Limb (tissue), 2 donors: ENCODE results near the gene PRRT1.
"Not testable (repeated sequence)": the region's sequence is repeated elsewhere in the genome, so short reads cannot be mapped to it uniquely, and the experiment has no call there.

ENCODE experiments used
- DNase-seq, 2 donors: peaks; one replicate each; pipeline ENCODE4 v3.0.0-alpha.2; 2016; ENCODE audit errors: extremely low spot score in 2 of 2

Gene PRRT1

DNA sequence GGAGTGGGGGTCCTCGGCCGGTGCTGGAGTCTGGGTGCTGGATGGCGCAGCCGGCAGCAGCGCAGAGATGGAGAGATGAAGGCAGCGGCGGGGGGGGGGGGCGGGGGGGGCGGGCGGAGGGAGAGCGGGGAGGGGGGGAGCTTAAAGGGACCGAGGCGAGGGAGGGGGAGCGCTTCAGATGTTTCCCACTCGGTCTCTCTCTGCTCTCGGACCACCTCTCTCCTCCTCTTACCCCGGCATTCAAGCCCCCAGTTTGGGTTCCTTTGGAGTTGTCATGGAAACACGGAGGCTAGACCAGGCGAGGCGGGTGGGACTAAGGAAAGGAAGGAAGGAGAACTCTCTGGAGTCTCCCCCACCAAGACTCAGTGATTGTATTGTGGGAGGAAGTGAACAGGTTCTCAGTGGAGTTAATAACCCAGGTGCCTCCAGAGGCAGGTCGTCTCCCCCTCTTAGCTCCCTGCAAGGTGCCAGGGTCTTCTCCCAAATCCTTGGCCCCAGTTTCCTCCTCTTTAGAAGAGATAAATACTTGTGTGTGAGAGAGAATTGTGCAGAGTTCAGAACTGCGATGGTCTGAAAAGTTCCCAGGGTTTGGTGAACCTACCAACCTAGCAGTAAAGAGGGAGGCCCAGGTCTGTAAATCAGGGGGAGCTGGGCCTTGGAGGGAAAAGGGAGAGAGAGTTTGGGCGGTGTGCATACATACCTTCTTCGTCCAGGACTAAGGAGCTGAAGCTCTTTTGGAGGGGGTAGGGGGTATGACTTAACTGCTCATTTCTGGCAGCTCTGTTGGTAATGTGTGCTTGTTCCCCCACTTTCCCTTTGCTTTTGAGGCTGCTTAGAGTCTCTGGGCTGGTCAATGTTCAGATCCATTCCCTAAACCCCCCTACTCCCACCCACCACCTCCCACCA is at the start of gene PRRT1:
TSS of gene PRRT1 (minus strand) at position 77 of the 906 bp plus-strand sequence. CDS start 112 bp downstream, outside the sequence.
- DNase-seq: peak in 1 of 2 donors; percentile 49

DNA sequence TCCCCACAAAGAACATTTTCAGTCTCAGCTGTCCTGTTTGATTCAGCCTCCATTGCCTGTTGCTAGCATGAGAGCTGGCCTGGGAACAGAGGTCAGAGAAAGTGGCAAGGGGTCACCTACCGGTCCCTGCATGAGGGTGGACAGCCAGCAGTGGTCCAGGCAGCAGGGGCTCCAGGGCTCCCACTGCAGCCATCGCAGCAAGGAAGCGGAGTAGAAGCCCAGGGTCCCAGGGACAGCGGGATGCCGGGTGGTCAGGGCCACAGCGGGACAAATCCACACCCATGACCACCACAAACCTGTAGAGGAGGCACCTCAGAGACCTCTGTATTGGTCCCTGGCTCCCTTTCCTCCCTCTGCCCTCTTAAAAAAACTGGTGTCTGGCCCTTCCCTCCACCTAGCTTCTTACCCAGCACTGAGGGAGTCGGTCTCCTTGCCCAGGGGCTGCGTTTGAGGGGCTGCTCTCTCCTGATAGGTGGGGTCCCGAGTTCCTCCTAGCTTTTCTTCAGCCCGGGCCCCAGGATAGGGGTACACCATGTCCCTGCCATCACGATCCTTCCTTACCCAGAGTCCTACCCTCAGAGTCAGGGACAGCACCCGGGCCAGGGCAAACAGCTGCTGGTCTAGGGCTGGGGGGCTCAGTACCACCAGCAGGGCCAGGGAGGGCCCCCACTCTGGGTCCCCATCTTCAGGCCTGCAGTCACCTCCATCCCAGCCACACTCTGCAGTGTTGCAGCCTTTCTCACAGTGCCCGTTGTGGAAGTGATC is 49.2 kb upstream of the PRRT1 start:
- DNase-seq: no peak

DNA sequence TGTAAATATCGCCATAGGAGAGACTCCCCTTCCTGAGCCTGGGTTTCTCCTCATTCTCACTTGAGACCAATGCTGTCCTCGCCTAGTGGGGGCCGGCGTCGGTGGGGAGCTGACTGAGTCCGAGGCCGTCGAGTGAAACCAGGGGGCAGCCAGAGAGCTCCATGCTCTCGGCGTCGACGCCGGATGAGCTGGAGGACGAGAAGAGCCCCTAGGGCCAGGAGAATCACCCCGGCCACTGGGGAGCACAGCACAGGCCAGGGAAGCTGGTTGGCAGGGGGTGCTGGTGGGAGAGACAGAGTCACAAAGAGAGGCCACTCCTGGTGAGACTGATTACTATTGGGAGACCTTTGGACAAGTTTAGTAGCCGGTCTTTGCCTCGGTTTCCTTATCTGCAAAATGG is 47.1 kb upstream of the PRRT1 start:
- no peak for DNase-seq

DNA sequence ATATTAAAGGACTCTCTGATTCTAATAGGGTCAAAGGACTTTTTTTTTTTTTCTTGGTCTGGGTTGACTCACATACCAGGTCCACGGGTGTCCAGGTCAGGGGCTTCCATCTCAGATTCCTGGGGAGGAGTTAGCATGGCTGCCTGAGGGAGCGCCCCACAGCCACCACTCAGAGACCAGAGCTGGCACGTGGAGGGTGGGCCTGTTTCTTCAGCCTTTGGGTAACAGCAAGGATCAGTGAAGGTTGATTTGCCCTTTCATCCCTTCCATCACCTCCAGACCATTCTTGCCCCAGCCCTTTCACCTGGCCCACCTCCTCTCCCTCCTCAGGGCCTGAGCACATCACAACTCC is 46.6 kb upstream of the PRRT1 start:
- DNase-seq: no peak

DNA sequence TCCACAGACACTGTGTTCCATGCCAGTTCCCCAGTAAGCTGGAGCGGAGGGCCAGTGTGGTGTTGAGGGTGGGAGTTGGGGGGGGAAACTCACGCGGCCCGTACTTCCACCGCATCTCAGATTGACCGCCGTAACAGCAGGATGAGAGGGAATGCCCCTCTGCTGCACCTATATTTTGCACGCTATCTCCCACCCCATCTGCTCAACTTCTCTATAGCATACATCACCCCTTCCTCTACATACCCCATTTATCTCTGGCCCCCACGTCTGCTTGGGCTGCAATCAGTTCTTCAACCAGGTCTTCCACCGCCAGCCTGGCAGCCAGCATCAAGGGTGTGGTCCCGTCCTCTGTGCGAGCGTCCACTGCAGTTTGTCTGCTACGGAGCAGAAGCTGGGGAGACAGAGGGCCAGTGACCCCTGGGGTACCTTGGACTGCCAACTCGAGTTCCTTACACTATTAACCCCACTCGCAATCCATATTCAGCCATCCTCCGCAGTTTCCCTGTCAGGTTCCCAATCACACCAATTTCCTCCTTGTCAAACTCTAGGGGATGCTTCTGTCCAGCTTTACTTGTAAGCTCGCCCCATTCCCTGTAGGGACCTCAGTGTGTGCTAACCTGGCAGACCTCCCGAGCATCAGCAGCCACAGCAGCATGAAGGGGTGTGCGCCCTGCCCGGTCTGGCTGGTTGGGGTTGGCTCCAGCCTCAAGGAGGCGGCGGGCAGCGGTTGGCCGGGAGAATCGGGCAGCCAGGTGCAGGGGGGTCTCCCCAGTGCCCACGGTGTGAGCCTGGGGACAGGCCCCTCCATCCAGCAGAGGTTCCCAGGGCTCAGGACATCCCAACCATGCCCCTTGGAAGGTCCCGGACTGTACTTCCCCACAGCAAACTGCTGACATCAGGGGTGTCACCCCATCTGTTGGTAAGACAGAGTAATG is 45.2 kb upstream of the PRRT1 start:
- DNase-seq: peak in 1 of 2 donors; percentile 67

DNA sequence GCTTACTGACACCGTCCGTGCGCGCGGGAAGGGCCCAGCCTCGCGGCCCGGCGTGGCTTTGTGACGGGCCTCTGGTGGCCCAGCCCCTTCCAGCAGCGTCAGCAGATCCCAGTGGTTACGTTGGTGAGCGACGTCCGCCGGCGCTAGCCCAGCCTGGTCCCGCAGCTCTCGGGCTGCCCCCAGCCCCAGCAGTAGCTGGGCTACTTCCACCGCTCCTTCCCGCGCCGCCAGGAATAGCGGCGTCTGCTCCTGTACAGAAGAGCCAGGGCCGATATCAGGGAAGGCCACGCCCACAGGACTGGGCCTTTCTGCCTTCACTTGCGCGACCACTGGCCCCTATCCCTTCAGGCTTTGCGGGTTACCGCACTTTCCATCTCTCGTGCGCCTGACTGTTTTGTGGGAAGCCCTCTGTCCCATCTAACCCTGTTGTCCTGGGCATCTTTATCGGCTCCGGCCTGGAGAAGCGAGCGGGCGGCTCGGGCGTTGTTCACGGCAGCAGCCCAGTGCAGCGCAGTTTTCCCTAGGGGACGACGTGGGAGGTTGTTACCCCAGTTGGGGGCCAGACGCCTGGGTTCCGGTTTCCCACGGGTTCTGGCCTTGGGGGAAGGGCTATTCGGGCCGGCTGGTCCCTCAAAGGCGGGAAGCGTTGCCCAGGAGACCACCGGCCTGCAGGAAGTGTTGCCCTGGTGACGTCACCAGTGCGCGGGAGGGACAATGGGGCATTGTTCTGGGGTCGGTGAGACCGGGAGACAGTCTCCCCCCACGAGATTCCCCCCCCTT is 44.4 kb upstream of the PRRT1 start:
- DNase-seq: peak; percentile 88 to 96

DNA sequence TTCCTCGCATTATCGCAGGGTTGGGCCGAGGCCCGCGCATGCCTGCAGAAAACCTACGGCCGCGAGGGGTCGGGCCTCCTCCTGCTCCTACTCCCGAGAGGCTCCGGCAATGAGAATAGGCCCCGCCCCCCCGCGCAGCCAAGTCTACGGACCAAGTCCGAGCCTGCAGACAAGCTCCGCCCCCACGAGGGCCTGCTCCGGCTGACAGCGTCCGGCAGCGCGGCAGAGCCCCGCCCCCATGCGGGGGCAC is 43.8 kb upstream of the PRRT1 start:
- DNase-seq: peak; percentile 100

DNA sequence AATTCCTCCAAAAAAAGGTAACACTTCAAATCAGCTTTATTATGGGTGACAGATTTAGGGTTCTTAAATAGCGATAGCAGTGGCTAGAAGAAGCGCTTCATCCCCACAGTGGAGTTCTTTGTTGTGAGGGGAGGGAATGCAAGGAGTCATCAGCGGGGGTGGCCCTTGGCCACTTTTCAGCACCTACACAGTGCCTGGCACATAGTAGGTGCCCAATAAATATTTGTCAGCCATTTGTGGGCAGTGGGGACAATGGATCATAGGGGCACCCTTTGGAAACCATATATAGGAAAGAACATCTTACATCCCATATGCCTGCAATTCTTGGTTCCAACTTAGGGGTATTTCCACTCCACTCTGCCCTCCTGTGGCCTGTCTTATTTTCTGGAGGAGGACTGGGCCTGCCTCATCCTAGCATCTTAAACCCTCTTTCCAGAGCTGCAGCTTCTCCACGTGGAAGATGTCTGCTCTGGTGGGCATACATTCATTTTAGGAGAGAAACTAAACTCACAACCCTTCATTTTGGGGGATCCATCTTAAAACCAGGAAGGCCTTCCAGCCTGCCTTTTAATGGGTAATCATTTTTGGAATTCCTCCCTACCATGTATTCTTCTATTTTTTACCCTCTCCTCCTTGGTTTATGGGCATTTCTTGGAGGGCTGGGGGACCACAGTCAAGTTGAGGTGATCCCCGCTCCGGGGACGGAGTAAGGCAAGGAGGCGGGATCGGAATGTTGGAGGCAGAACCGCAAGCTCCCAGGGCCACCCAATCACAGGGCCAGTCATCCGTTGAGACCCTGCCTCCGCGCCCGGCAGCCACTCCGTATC is 43.3 kb upstream of the PRRT1 start:
- peak; percentile 45 to 66 for DNase-seq

DNA sequence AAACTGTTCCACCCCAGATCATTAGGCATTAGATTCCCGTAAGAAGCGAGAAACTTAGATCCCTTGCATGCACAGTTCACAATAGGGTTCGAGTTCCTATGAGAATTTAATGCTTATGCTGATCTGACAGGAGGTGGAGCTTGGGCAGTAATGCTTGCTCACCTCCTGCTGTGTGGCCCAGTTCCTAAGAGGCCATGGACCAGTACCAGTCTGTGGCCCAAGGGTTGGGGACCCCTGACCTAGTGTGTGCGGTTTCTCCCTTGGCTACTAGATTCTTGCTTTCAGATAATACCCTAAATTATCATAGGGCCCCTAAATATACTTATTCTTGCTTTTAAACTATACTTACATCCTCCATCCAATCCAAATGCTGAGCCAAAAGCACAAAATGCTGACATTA is 42.6 kb upstream of the PRRT1 start:
- no peak for DNase-seq

DNA sequence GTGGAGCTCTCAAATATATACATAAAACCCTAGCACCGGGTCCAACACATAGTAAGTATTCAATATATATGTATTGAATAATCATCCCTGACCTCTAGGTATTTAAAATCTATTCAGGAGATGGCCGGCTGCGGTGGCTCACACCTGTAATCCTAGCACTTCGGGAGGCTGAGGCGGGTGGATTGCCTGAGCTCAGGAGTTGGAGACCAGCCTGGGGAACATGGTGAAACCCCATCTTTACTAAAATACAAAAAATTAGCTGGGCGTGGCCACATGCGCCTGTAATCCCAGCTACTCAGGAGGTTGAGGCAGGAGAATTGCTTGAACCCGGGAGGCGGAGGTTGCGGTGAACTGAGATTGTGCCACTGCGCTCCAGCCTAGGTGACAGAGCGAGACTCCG is 41.4 kb upstream of the PRRT1 start:
- DNase-seq: not testable (repeated sequence)

DNA sequence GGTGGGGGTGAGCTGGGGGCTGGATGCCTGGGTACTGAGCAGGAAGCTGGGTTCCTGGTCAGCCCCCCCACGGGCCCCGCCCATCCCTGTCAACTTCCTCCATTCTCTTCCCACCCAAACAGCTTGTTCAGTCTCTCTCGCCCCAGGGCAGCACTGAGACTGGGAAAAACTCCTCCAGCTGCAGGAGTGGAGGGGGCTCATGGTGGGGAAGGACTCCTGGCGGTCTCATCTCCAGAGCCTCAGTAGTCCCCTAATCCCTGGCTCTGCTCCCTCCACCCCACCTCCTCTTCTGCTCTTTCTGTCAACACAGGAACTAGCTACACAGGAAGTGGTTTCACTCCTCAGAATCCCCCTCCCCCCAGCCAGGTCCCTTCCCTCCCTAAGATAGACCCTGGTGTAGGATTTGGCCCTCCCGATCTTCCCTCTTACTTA is 40.9 kb upstream of the PRRT1 start, which contains the start of gene GPSM3:
TSS of gene GPSM3 (minus strand) at position 36 of the 432 bp plus-strand sequence. CDS start 130 bp downstream, outside the sequence.
- DNase-seq: peak in 1 of 2 donors; percentile 12

DNA sequence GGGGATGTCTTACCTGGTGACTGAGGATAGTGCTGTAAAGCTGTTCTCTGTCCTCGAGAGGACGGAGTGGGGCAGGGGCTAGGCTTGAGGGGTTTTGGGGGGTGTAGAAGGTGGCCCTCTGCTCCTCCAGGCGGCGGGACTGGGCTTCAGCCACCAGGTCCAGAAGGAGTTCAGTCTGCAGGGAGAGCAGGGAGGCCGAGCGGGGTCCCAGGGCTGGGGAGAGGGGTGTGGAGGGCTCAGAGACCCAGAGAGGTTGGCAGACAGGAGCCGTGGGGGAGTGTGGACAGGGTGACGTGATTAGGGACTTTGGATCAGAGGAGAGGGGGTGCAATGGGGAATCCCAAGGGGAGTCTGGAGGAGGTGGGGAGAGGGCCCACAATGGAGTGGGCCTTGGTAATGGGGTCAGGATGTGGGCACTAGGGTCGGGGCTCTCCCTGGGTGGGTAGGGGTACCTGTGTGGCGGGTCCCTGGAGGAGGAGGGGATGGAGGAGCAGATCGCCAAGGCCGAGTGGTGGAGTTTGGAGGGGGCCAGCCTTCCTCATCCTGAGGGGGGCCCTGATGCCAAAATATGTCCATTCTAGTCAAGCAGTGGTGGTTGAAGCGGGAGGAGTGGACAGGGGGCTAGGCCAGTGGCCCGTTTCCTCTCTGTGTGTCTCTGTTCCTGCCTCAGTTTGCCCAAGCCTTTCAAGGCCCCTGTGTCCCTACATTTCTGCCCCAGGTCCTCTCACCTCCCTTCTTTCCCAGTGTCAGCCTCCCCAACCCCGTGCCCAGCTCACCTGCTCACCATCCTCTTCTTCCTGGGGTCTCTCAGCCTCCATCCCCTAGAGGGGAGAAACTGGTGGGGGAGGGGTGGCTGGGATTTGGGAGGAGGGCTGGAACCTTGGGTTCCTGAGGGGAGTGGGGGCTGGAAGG is 40.2 kb upstream of the PRRT1 start:
- DNase-seq: no peak

DNA sequence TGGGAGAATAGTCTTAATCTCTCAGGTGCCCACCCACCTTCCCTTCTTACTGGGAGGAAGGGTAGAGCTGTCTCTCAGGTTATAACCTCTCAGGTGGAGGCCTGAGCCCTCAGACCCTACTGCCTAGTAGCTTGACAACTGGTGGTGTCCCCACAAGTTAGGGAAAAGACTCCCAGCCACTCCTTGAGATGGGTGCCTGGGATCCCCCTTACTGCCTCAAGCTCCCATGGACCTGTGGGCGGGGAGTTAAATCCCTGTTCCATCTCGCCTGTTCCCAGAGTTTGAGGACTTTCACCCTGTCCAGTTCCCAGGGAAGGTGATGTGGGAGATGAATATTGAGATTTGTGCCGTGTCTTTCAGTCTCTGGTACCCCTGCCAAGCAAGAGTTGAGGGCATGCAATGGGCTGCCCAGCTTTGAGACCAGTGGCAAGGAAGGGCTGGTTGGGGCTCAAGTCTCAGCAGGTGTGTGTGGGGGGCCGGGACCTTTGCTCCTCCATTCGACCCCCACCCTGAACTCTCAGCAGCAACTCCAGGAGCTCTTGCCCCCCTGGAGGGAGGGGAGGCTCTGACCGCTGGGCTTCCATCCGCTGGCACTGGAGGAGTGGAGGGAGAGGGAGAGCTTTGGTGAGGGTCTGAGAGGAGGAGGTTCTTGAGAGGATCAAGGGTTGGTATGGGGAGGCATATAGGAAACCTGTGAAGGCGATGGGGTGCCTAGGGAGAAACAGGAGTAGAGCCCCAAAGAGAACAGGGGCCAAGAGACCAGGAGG is 39.4 kb upstream of the PRRT1 start:
- peak in 1 of 2 donors; percentile 7 for DNase-seq

DNA sequence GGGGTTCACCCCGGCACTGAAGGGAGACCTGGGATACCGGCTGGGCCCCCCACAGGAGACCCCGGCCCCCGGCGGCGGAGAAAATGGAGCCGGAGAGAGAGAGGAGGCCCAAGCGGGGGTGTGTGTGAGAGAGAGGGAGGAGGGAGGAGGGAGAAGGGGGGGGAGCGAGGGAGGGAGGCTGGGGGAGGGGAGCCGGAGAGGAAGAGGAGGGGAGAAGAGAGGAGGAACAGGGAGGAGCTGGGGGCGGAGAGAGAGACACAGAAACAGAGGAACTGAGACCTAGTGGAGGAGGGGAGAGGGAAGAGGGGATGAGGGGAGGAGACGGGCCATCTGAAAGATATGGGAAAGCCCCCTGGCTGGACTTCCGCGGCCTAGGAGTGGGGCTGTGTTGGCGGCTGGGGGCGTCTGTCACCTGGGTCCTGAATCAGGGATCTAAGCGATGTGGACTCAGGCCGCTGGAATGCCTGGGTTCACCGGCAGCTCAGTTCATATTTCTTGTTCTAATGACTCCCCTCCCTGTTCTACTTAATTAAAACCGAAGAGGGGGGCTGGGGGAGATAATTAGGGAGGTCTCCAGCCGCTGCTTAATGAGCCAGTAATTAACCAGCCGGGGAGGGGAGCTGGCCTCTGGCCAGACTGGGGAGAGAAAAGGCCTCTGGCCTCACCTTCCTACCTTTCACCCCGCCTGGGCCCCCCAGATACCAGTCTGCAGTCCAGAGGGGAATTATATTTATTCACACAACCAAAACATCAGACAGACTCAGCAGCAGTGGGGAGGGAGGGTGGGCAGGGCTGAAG is 38.5 kb upstream of the PRRT1 start, which contains the start of gene PBX2:
TSS of gene PBX2 (minus strand) at position 149 of the 798 bp plus-strand sequence. CDS start 287 bp downstream, outside the sequence.
- peak; percentile 96 for DNase-seq

DNA sequence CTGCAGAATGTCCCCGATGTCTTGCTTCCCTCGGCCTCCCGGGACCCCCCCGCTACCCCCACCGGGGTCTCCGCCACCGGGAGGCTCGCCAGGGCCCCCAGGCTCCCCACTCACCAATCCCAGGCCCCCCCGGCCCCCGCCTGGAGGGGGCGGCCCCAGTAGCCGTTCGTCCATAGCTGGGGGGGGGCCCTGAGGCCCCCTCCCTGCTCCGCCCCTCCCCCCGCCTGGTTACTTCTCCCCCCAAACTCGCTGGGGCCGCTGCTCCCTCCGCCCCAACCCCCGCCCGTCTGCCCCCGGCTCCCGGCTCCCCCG is 38.0 kb upstream of the PRRT1 start:
- peak in 1 of 2 donors; percentile 18 for DNase-seq

DNA sequence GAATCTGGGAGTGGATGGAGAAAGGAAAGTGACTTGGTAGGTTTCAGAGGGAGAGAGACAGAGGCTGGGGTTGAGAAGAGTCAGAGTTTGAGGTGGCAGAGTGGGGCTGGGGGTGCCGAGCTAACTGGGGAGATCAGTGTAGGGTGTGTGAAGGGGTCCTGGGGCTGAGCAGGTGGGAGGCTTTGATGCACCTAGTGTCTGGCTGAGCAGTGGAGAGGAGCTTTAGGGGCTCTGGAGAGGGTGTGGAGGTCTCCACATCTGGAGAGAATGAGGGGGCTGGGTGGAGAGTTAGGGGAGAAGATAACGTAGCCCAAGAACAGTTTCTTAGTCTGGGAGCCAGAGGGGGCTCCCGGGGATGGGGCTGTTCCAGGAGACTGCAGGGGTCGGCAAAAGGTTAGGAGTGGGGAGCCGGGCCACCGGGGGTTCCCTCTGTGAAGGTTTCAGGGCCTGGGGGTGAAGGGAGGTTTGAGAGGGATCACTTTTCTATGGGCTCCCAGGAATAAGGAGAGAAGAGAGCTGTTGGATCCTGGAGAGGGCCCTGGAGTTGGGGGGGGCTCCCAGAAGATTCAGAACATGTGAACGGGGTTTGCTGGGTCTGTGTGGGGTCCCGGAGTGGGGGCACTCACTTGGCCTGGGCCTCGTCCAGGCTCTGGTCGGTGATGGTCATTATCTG is 37.5 kb upstream of the PRRT1 start:
- peak in 1 of 2 donors; percentile 62 for DNase-seq
